ENCODE results near the gene WAC. TPM values are rescaled to one million over a fixed set of nuclear protein-coding genes. Genes with fewer than 3 reads are reported as not detected.

WAC gene
- total RNA-seq, 4 donors from 2014 or later = 55.7 to 83.4 (median 69.6) TPM

GRCh38 chr10:28575852-28576251, 42.9 kb downstream of the WAC start:
- H3K27ac ChIP-seq = no peak overlapping the region
- peaks cover 77 to 86% of the 10 kb centered on the region in 2 donors for H3K4me1 ChIP-seq
- TF ChIP-seq POLR2A (IDR thresholded peaks at IDR 0.05) = no peak
- TF ChIP-seq CTCF (IDR thresholded peaks at IDR 0.05 in 4 of 5, conservative IDR thresholded peaks at IDR 0.05 in 1 of 5) = no peak
- DNase-seq (no peak), ATAC-seq (no peak)
- no peaks in the 10 kb centered on the region for H3K27me3 ChIP-seq
- intact Hi-C loops (cut with DNase I; ENCODE audit: low total_unique reads) (no loop called here), in situ Hi-C loops (cut with MboI; ENCODE audit: low sequenced_read_pairs in 4 of 4) (loop anchor here in 3 of 4 donors (25.0 kb wide), 1 partner anchor 139 kb away; no protein-coding TSS in a partner anchor)
- H3K36me3 ChIP-seq = no peaks in the 10 kb centered on the region
- no peaks in the 10 kb centered on the region for H3K9me3 ChIP-seq
- H3K4me3 ChIP-seq = no peak overlapping the region

- Histone ChIP-seq H3K36me3 (no peaks in the 10 kb centered on the region), H3K27me3 (no peaks in the 10 kb centered on the region), H3K27ac (peak overlapping the region; percentile 16 to 47 (median 41)), H3K4me1 (peaks cover 85 to 91% of the 10 kb centered on the region in 2 donors), H3K4me3 (no peak overlapping the region), H3K9me3 (no peaks in the 10 kb centered on the region)
- DNase-seq = no peak
- TF ChIP-seq POLR2A (IDR thresholded peaks at IDR 0.05) (no peak), CTCF (IDR thresholded peaks at IDR 0.05 in 4 of 5, conservative IDR thresholded peaks at IDR 0.05 in 1 of 5) (no peak)
- in situ Hi-C loops (cut with MboI; ENCODE audit: low sequenced_read_pairs in 4 of 4) = loop anchor here in 3 of 4 donors (25.0 kb wide), 1 partner anchor 140 kb away; no protein-coding TSS in a partner anchor
- ATAC-seq = peak; percentile 39 to 95
- intact Hi-C loops (cut with DNase I; ENCODE audit: low total_unique reads) = no loop called here
Measured at GRCh38 chr10:28577506-28577905, 44.6 kb downstream of the WAC start.

- H3K9me3 ChIP-seq = no peaks in the 10 kb centered on the region
- no peak for DNase-seq
- TF ChIP-seq POLR2A (IDR thresholded peaks at IDR 0.05) (no peak), CTCF (IDR thresholded peaks at IDR 0.05 in 4 of 5, conservative IDR thresholded peaks at IDR 0.05 in 1 of 5) (no peak)
- H3K4me1 ChIP-seq = peaks cover 84 to 85% of the 10 kb centered on the region in 2 donors
- no peak for ATAC-seq
- no peaks in the 10 kb centered on the region for H3K36me3 ChIP-seq
- intact Hi-C loops (cut with DNase I; ENCODE audit: low total_unique reads) (no loop called here), in situ Hi-C loops (cut with MboI; ENCODE audit: low sequenced_read_pairs in 4 of 4) (loop anchor here in 3 of 4 donors (25.0 kb wide), 1 partner anchor 141 kb away; no protein-coding TSS in a partner anchor)
- no peak overlapping the region for H3K4me3 ChIP-seq
- peak overlapping the region in 2 of 4 donors; percentile 16 to 42 for H3K27ac ChIP-seq
- H3K27me3 ChIP-seq = no peaks in the 10 kb centered on the region
Measured at GRCh38 chr10:28578454-28578853, 45.5 kb downstream of the WAC start.

- in situ Hi-C loops (cut with MboI; ENCODE audit: low sequenced_read_pairs in 4 of 4) (loop anchor here in 3 of 4 donors (10.0 to 25.0 kb wide), 2 partner anchors 46 to 144 kb away; partner anchors contain the start of gene WAC (in 1 of the 3)), intact Hi-C loops (cut with DNase I; ENCODE audit: low total_unique reads) (no loop called here)
- no peak overlapping the region for H3K27ac ChIP-seq
- DNase-seq = no peak
- TF ChIP-seq CTCF (IDR thresholded peaks at IDR 0.05 in 4 of 5, conservative IDR thresholded peaks at IDR 0.05 in 1 of 5) (no peak), POLR2A (IDR thresholded peaks at IDR 0.05) (no peak)
- no peaks in the 10 kb centered on the region for H3K9me3 ChIP-seq
- no peak overlapping the region for H3K4me3 ChIP-seq
- peaks cover 62 to 69% of the 10 kb centered on the region in 2 donors for H3K4me1 ChIP-seq
- no peaks in the 10 kb centered on the region for H3K27me3 ChIP-seq
- peaks cover 0 to 11% of the 10 kb centered on the region in 2 donors for H3K36me3 ChIP-seq
- no peak for ATAC-seq
Measured at GRCh38 chr10:28580825-28581224, 47.9 kb downstream of the WAC start.

Measured in gastrocnemius medialis (tissue), 4 donors.